Osteoblast (primary cell): ENCODE results near the gene GTPBP8. TPM values are rescaled to one million over a fixed set of nuclear protein-coding genes. Genes with fewer than 3 reads are reported as not detected.

Source experiments
- DNase-seq: peaks from one replicate; pipeline ENCODE4 v3.0.0; 2011; ENCODE audit warnings: low spot score, mixed read lengths; ENCODE audit not compliant: insufficient read length; ENCODE audit errors: missing footprints
- H2AFZ ChIP-seq: 2 replicates; pipeline ENCODE4 v1.6.0; 2011; ENCODE audit warnings: mild to moderate bottlenecking, low read length
- H3K27ac ChIP-seq: 2 replicates; pipeline ENCODE4 v1.5.1; 2011; ENCODE audit warnings: mild to moderate bottlenecking, low read depth, low read length, moderate library complexity
- H3K27me3 ChIP-seq: 2 replicates; pipeline ENCODE4 v1.6.0; 2012; ENCODE audit warnings: mild to moderate bottlenecking, control low read depth, inconsistent platforms, low read length, moderate library complexity; ENCODE audit not compliant: insufficient read depth
- H3K36me3 ChIP-seq: 2 replicates; pipeline ENCODE4 v1.5.1; 2011; ENCODE audit warnings: mild to moderate bottlenecking, low read length, control low read depth, moderate library complexity; ENCODE audit not compliant: insufficient read depth
- H3K4me1 ChIP-seq: 2 replicates; pipeline ENCODE4 v1.5.1; 2011; ENCODE audit warnings: mild to moderate bottlenecking, low read length, control low read depth, moderate library complexity; ENCODE audit not compliant: insufficient read depth
- H3K4me2 ChIP-seq: 2 replicates; pipeline ENCODE4 v1.6.0; 2011; ENCODE audit warnings: mild to moderate bottlenecking, low read length; ENCODE audit not compliant: insufficient read depth
- H3K4me3 ChIP-seq: fragments of 200-600 bp; sonication (generic); 3 replicates; pipeline ENCODE4 v1.5.1; 2012; ENCODE audit warnings: mild to moderate bottlenecking, low read length, inconsistent platforms; ENCODE audit not compliant: insufficient read depth
- H3K79me2 ChIP-seq: 2 replicates; pipeline ENCODE4 v1.6.0; 2012; ENCODE audit warnings: mild to moderate bottlenecking, low read length, control low read depth, inconsistent platforms; ENCODE audit not compliant: insufficient read depth
- H3K9me3 ChIP-seq: 2 replicates; pipeline ENCODE4 v1.5.1; 2011; ENCODE audit warnings: low read depth, low read length, control low read depth
- H4K20me1 ChIP-seq: 2 replicates; pipeline ENCODE4 v1.6.0; 2012; ENCODE audit warnings: mild to moderate bottlenecking, low read length, control low read depth; ENCODE audit not compliant: insufficient read depth
- total RNA-seq: library from RNA; depleted of rRNA; stranded (reverse); fragments of >200 nt; gene quantifications from 2 replicates; pipeline ENCODE4 v1.2.3, GENCODE V29; 2012
- TF ChIP-seq, protein P1 (sequence below): IDR thresholded peaks from 2 replicates; pipeline ENCODE4 v1.5.1; 2011; ENCODE audit warnings: mild to moderate bottlenecking, low read depth, low read length, moderate library complexity; ENCODE audit errors: extremely low read depth

The GTPBP8 gene
- total RNA-seq, 1 donor: 54.6 TPM

DNA sequence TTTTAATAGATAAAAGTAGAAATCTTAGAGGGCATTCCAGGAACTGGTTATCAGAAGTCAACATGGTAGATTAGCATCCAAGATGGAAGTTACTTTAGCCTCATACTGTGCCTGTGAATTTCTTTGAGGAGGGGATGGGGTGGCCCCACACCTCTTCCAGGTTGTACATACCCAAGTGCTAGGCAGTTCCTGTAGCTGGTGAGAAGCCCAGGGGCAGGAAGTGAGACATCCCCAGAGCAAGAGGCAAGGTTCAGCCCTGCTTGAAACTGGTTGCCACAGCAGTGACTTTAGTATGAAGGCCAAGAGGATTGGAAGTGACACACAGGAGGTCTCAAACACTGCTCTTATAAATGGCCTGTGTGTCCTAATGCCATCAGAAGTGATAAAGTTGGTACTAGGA is 11.9 kb downstream of the GTPBP8 start:
- no peak for DNase-seq
- no peaks in the 10 kb centered on the region for H3K27me3 ChIP-seq
- H4K20me1 ChIP-seq: no peaks in the 10 kb centered on the region
- H3K79me2 ChIP-seq: peaks cover 12% of the 10 kb centered on the region
- H3K27ac ChIP-seq: no peak overlapping the region
- no peak overlapping the region for H3K4me3 ChIP-seq
- no peak overlapping the region for H3K4me2 ChIP-seq
- no peaks in the 10 kb centered on the region for H3K4me1 ChIP-seq
- no peak overlapping the region for H2AFZ ChIP-seq
- peaks cover 78% of the 10 kb centered on the region for H3K36me3 ChIP-seq
- TF ChIP-seq, protein P1, sequence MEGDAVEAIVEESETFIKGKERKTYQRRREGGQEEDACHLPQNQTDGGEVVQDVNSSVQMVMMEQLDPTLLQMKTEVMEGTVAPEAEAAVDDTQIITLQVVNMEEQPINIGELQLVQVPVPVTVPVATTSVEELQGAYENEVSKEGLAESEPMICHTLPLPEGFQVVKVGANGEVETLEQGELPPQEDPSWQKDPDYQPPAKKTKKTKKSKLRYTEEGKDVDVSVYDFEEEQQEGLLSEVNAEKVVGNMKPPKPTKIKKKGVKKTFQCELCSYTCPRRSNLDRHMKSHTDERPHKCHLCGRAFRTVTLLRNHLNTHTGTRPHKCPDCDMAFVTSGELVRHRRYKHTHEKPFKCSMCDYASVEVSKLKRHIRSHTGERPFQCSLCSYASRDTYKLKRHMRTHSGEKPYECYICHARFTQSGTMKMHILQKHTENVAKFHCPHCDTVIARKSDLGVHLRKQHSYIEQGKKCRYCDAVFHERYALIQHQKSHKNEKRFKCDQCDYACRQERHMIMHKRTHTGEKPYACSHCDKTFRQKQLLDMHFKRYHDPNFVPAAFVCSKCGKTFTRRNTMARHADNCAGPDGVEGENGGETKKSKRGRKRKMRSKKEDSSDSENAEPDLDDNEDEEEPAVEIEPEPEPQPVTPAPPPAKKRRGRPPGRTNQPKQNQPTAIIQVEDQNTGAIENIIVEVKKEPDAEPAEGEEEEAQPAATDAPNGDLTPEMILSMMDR: no peak
- H3K9me3 ChIP-seq: no peaks in the 10 kb centered on the region

DNA sequence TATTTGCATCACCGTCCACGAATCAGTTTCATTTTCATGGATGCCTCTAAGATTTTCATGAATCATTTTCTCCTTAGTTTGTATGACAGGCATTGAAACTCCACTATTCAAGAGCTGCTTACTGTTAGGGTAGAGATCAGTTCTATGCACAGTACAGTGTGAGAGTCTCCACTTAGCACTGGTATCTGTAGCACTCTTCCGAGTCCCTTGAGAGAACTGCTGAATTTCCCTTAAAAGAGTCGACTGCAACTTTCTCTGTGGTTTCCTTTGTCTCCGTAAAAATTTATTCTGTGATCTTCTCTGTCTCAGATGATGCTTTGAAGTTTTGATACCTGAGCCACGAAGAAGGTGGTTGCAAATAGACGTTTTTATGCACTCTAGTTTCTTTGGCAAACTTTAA is 14.8 kb downstream of the GTPBP8 start:
- DNase-seq: no peak
- peak overlapping the region; percentile 7 for H3K27ac ChIP-seq
- no peak overlapping the region for H3K4me2 ChIP-seq
- H3K4me3 ChIP-seq: no peak overlapping the region
- peaks cover 4% of the 10 kb centered on the region for H4K20me1 ChIP-seq
- no peaks in the 10 kb centered on the region for H3K4me1 ChIP-seq
- TF ChIP-seq, protein P1: no peak
- H2AFZ ChIP-seq: no peak overlapping the region
- peaks cover 83% of the 10 kb centered on the region for H3K36me3 ChIP-seq
- H3K27me3 ChIP-seq: no peaks in the 10 kb centered on the region
- peaks cover 32% of the 10 kb centered on the region for H3K79me2 ChIP-seq
- no peaks in the 10 kb centered on the region for H3K9me3 ChIP-seq

DNA sequence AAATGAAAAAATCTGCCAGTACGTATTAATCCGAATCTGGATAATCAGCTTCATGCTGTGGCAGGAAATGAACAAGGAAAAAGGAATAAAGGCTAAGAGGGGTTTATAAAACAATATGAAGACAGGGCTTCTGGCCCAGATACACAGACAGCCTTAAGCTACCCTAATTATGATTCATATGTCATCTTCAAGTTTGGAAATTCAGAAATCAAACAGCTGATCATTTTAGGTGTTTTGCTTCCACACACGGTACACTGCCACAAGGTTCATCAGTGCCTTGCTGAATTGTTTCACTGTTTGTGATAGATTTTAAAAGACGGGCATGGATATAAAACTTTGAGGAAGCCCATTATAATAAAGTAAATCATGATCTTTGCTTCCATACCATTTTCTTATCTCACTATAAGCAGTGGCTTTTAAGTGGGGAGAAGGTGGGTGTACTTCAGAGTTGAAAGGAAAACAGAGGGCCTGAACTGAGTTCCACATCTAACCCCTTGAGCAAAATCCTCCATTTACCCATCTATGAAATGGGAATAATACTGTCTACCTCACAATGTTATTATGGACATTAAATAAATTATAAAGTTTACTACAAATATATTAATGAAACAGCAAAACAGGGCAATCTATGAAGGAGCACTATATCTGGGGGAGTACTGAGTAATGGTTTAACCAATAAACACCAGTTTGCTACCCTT is 15.7 kb downstream of the GTPBP8 start:
- TF ChIP-seq, protein P1: no peak
- no peak overlapping the region for H3K27ac ChIP-seq
- no peaks in the 10 kb centered on the region for H3K9me3 ChIP-seq
- H2AFZ ChIP-seq: no peak overlapping the region
- no peak for DNase-seq
- H3K4me2 ChIP-seq: no peak overlapping the region
- peaks cover 79% of the 10 kb centered on the region for H3K36me3 ChIP-seq
- no peaks in the 10 kb centered on the region for H3K4me1 ChIP-seq
- H3K27me3 ChIP-seq: no peaks in the 10 kb centered on the region
- no peak overlapping the region for H3K4me3 ChIP-seq
- peaks cover 40% of the 10 kb centered on the region for H3K79me2 ChIP-seq
- peaks cover 4% of the 10 kb centered on the region for H4K20me1 ChIP-seq

DNA sequence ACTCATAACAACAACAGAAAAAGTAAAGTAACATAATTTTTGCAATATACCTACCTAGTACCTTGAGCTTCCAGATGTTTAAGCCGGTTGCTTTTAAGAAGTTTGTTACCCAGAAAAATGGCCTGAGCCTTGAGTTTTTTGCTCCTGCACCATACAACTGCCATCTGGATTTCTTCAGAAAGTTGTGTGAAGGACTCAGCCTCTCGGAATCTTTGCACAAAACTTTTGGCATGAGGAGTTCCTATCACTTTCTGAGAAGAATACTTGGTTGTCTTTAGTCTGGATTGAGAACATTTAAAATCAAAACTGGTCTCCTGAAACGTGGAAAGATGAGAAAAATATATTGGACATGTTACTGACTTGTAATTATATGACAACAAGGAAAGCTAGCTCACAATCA is 17.3 kb downstream of the GTPBP8 start:
- Histone ChIP-seq H3K27me3 (no peaks in the 10 kb centered on the region), H3K9me3 (no peaks in the 10 kb centered on the region), H3K4me1 (no peaks in the 10 kb centered on the region), H2AFZ (no peak overlapping the region), H4K20me1 (peaks cover 4% of the 10 kb centered on the region), H3K36me3 (peaks cover 83% of the 10 kb centered on the region), H3K4me3 (no peak overlapping the region), H3K79me2 (peaks cover 54% of the 10 kb centered on the region), H3K27ac (no peak overlapping the region), H3K4me2 (no peak overlapping the region)
- TF ChIP-seq, protein P1: no peak
- DNase-seq: no peak
